Stimulated activated CD4-positive, alpha-beta T cell treated with anti-CD3 and anti-CD28 coated beads, Interleukin-2, amount 100 ng/mL, for 4 hours (primary cell): ENCODE results near the gene CPLANE2.
"Not testable (repeated sequence)": the region's sequence is repeated elsewhere in the genome, so short reads cannot be mapped to it uniquely, and the experiment has no call there.

Experiments used
- DNase-seq: peaks from one replicate; pipeline ENCODE4 v3.0.0-alpha.2; 2020; ENCODE audit warnings: low read depth

CPLANE2 gene

GRCh38 chr1:16249596-16250241 is 12.7 kb upstream of the CPLANE2 start:
- no peak for DNase-seq

GRCh38 chr1:16248603-16249516 is 11.9 kb upstream of the CPLANE2 start:
- no peak for DNase-seq

- DNase-seq, result no peak
Observed at GRCh38 chr1:16248007-16248436, 11.0 kb upstream of the CPLANE2 start.

GRCh38 chr1:16247441-16247840 is 10.5 kb upstream of the CPLANE2 start:
- DNase-seq, result no peak

GRCh38 chr1:16246961-16247360 is 10.0 kb upstream of the CPLANE2 start:
- no peak for DNase-seq

GRCh38 chr1:16246239-16246638 is 9.3 kb upstream of the CPLANE2 start:
- not testable (repeated sequence) for DNase-seq

GRCh38 chr1:16245476-16246196 is 8.7 kb upstream of the CPLANE2 start:
- no peak for DNase-seq

DNA sequence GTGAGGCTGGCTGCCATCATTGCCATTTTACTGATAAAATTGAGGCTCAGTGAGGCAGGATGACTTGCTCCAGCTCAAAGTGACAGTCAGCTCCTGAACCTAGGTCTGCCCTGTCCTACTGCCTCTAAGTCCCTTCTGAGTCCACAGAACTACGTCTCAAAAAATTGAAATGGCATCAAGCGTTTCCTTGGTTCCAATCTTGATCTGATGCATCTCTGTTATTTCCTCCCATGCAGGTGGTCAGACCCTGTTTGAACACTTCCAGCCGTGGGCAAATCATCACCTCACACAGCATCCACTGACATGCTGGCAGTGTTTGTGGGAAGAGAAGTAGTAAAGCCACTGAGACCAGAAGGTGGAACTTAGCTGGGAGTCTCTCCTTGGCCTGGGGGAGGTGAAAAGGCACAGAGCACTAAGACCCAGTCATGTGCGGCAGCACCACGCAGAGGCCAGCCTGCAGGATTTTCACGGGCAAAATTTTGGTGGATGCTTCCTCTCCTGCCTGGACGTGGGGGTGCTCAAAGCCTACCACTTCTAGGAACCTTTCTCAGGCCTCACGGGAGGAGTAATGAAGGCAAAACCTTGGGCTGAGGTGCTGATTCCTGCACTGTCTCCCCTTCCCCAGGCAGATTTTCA is 7.8 kb upstream of the CPLANE2 start:
- DNase-seq, result no peak

DNA sequence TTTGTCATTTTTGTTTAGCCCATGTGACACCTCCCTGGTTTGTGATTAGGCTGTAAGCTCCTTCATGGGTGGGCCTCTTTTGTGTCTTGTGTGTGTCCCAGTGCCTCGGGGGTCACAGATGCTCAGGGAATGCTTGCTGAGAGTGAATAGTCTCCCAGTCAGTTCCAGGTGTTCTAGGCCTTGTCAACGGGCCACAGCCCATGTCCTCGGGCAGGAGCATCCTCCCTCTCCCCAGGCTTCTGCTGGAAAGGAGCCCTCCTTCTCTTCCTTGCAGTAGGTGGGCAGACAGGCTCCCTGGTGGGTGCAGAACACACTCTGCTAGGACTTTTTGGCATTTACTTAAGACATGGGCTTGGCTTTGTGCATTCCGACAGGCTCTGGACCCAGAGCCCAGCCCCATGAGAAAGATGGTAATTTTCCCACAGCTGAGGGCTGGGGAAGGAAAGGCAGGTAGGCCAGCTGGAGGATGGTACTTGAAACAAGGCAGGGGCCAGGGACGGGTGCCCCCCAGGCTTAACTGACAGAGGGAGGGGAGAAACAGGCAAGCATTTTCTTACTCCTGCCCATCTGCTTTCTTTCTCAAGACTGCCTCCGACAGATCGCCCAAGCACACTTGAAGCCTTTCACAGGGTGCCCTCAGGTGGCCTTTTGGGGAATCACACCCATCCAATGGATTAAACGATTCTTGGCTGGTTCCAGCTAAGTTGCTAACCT is 7.1 kb upstream of the CPLANE2 start:
- peak; percentile 62 for DNase-seq

GRCh38 chr1:16243215-16243610 is 6.2 kb upstream of the CPLANE2 start:
- no peak for DNase-seq

GRCh38 chr1:16242556-16243214 is 5.7 kb upstream of the CPLANE2 start:
- no peak for DNase-seq

DNA sequence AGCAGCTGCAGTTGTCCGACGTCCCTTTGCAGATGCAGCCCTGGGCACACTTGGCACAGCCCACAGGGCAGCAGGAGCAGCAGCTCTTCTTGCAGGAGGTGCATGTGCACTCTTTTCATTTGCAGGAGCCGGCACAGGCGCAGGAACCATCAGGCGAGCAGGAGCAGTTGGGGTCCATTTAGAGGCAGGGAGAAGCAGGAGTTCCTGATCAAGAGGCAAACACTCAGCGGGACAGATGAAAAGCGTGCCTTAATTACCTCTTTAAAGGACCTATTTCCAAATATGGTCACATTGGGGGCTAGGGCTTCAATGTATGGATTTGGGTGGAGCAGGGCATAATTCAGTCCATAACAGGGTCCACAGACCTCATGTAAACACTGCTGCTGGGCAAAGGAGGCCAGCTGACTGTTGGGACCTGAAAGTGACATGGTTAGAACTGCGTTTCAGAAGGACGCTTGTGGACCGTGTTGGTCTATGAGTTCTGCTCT is 4.3 kb upstream of the CPLANE2 start:
- no peak for DNase-seq

DNA sequence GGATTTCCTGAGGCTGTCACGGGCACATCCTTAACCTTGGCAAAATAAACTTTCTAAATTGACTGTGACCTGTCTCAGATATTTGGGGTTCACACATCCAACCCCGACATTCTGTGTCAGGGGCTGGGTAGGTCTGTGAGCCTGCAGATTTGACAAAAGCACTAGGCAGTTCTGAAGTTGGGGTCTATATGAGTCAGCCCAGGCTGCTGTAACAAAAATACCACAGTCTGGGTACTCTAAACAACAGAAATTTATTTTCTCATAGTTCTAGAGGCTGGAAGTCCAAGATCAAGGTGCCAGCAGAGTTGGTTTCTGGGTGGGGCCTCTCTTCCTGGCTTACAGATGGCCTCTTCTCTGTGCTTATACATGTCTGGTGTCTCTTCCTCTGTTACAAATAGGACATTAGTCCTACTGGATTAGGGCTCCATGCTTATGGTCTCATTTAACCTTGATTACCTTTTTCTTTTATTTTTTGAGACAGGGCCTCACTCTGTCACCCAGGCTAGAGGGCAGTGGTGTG is 3.0 kb upstream of the CPLANE2 start:
- DNase-seq, result no peak

DNA sequence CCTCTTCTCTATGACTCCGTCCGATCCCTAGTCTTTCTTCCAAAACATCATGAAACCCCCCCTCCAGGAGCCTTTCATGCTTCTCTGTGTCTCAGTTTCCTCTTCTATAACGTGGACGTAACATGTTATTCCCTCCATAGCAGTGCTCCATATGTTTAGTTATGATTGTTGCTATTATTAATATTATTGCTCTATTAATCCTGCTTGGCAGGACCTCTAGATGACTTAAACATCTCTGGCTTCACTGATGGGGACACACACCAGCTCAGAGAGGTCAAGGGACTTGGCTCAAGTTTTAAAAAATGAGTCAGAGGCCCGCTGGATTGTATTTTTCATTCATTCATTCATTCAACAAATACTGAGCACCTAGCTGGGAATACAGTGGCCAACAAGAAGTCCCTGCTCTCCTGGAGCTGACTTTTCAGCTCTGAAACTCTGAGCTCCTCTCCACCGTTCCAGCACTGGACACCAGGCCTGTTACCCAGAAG is 404 bp upstream of the CPLANE2 start:
- no peak for DNase-seq

- DNase-seq, result peak; percentile 42
Observed at GRCh38 chr1:16235944-16236510, 956 bp downstream of the CPLANE2 start.

- DNase-seq, result no peak
Observed at GRCh38 chr1:16235347-16235746, 1.6 kb downstream of the CPLANE2 start.

GRCh38 chr1:16233431-16233830 is 3.6 kb downstream of the CPLANE2 start:
- DNase-seq, result no peak

- DNase-seq, result no peak
Observed at GRCh38 chr1:16232316-16232710, 4.7 kb downstream of the CPLANE2 start.

- DNase-seq, result no peak
Observed at GRCh38 chr1:16231331-16232315, 5.4 kb downstream of the CPLANE2 start.
